M059J (cell line): ENCODE data around the gene CHAT. TPM values are rescaled to one million over a fixed set of nuclear protein-coding genes. Genes with fewer than 3 reads are reported as not detected.

Source experiments
- DNase-seq: peaks from one replicate; pipeline ENCODE4 v3.0.0-alpha.2; 2012; ENCODE audit warnings: low read depth
- total RNA-seq: library from RNA; depleted of rRNA; stranded (reverse); fragments of >200 nt; shearing (Covaris generic); gene quantifications from 2 replicates; pipeline ENCODE4 v1.2.3, GENCODE V29; 2014; rRNA removed

The CHAT gene
- total RNA-seq, 1 experiment from 2014 or later = not detected

DNA sequence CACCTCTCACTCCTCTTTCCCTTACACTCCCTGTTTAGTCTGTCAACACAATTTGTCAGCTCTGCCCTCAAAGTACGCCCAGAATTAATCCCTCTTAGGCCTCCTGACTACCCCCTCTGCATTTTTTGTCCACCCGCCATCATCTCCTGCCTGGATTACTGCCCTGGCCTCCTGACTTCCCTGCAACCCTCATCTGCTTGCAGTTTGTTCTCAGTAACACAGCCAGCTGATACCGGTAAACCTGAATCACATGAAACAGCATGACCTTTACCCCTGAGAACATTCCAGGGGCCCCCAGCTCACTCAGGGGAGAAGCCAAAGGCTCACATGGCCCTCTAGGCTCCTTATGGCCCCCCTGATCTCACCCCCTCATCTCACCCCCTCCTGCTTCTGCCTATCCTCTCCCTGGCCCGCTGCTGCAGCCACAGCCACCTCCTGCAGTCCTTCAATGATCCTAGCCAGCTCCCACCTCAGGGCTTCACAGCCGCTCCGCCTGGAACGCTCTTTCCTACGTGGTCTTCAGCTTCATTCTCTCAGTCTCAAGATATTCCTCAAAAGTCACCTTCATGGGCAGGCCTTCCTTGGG is 74.5 kb downstream of the CHAT start:
- no peak for DNase-seq

DNA sequence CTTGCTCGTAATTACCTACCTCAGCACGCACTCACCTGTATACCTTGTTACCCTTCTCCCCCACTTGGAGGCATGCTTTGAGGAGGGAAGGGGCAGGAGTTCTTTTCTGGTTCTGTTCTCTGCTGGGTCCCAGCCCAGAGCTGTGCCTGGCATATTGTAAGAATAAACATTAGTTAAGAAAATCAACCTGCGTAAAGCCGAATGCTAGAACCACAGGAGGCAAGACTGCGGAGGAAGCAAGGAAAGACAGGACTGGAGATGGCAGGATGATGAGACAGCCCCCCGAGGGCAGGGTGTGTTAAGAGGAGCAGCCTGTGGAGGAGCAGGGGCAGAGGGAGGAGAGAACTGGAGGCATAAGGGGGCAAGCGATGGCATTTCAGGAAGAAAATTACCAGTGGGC is 75.1 kb downstream of the CHAT start:
- DNase-seq = no peak

DNA sequence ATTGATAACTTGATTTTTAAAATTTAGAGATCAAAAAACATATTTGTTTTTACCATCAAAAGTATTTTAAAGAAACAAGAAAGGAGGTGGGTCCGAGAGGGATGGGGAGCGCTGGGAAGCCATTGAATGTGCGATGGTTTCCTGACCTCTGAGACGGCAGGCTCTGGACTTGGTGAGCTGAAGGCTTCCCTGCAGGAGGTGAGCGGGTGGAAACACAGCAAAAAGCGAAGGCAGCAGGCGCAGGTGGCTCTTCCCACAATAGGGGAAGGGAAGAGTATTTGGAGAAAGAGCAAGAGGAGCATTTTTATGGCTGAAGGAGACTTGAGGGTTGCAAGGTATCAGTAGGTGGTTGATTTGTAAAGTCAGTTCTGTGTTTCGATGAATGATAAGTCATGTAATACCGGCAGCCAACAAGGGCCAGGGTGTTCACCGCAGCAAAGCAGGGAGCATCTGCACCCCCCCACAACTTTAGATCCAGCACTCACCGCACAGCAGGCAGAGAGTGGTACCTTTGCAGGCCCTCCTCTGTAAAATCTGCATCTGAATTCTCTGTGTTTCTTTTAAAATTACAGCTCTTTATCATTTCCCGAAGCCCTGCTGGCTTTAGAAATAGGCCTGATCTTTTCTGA is 76.2 kb downstream of the CHAT start:
- DNase-seq = no peak

GRCh38 chr10:49690698-49691356 is 77.0 kb downstream of the CHAT start:
- DNase-seq = no peak

DNA sequence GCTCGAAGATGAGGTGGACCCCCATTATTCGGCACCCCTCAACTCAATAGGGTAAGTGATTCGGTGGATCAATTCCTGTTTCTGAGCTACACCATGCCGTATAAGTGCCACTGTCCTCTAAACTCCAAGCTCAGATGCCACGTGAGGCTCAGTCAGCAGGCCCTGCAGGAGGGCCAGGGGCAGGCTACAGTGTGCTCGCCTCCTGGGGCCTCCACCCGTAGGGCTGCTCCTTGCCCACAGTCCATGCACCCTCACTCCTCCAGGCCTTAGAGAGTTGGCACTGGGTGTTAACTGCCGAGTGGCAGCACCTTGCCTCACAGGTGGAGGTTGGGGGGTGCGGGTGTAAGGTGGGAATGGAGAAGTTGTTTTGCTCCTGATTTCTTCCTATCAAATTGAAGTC is 77.8 kb downstream of the CHAT start:
- no peak for DNase-seq

DNA sequence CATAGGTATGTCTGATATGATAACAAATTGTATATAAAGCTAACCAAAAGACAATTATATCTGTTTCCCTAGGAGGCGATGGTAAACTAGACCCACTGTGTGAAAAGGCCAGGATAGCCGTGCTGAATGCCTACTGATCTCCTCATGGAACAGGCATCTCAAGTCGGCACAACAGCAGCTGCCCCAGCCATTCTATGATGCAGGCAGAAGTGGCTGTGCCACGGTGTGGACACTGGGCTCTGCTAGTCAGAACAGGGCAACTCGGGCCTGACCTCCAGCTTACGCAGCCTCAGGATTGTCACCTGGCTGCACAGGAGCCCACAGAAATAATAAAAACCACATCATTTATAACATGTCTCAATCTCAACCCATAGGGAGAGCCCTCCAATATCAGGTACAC is 80.6 kb downstream of the CHAT start:
- DNase-seq = no peak

DNA sequence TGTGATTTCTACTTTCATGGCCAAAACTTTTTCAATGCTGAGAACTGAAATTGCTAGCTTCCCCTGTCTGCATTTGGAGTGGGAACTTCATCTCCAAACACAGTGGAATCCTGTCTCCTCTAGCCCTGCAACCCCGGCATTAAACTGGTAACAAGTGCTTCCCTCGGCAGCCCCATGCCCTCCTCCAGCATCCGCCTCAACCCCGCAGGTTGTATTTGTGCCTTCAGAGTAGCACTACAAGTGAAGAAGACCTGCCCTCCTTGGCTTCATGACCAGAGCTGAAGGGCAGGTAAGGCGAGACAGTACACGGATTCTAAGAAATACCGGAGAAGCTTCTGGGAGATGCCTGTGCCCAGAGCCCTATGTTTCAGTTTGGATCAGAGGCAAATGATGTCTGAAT is 82.5 kb downstream of the CHAT start:
- no peak for DNase-seq

DNA sequence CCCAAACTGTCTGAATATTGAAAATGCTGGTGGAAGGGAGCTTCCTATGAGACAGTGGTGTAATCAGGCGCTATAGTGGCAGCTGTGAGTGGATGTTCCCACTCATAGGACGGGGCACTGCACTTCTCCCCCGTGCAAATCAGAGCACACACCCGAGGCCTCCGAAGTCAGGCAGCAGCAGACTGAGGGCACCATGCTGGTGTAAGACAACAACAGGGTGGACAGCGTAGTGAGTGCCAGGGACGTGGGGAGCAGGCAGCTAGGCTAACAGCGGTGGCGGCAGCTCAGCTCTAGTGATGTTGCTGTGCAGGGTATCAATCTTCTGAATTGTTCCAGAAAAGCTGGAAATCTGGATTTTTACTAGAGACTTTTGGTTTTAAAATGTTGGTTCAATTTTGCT is 84.8 kb downstream of the CHAT start:
- DNase-seq = no peak

- no peak for DNase-seq
Observed at GRCh38 chr10:49700211-49700610, 86.4 kb downstream of the CHAT start.

DNA sequence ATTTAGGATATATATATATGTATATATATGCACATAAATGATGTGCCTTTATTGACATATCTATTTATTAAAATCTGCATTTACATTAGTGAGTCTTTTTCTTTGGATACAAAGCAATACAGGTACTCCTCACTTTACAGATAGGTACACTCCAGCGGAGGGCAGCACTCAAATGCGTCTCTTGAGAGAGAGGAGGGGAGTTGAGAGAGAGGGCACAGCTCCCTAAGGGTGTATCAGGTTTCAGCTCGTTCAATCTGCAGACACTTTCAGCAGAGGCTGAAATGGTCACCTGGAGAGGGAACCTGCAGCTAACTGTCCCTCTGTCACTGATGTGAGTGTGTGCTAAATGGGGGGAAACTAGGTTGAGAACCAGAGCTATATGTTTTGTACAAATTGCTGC is 87.2 kb downstream of the CHAT start:
- no peak for DNase-seq

- no peak for DNase-seq
Observed at GRCh38 chr10:49707585-49707984, 93.7 kb downstream of the CHAT start.

- DNase-seq = no peak
Observed at GRCh38 chr10:49709934-49710333, 96.1 kb downstream of the CHAT start.

- no peak for DNase-seq
Observed at GRCh38 chr10:49710966-49711365, 97.1 kb downstream of the CHAT start.

DNA sequence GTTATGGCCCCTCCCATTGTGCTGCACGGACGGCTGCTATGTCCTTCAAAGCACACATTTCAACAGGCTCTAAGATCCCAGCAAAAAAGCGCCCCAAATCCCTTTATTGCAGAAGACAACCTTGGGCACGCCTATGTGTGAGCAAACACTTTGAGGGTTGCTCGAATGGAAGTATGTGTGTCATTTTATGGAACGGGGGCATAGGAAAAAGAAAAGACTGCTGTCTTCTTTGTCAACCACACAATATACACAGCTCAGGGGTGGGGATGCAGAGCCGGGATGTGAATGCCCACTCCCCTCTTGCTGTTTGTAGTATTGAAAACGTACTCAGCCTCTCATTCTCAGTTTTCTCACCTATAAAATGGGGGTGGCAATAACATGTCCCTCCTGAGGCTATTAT is 97.6 kb downstream of the CHAT start:
- DNase-seq = no peak

DNA sequence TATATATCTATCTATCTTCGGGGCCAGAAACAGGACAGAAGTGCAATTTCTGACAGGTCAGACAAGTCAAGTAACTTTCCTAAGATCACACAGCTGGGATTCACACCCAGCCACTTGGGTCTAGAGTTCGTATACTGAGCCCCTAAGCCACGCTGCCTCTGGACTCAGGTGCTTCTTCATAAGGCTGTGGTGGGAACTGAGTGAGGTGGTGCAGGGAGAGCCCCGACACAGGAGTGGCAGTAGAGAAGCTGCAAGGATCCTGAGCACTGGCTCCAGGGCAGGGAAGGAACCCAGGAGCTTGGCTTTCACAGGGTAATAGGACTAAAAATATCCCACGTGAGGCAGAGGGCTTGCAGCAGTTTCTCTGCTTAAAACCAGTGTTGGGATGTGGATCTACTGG is 99.4 kb downstream of the CHAT start:
- DNase-seq = no peak

Other genes with a start within 250 kb of the CHAT start
- not detected in 2 replicates for gene DRGX, start 217.9 kb upstream of the CHAT start, total RNA-seq
- gene ERCC6, start 74.9 kb upstream of the CHAT start, total RNA-seq = 8.9 and 11.3 TPM in 2 replicates
- not detected in 2 replicates for gene SLC18A3, start 3.7 kb upstream of the CHAT start, total RNA-seq
- gene C10orf53, start 65.6 kb downstream of the CHAT start, total RNA-seq = not detected in 2 replicates
- gene OGDHL, start 148.3 kb downstream of the CHAT start, total RNA-seq = 2.0 and 3.0 TPM in 2 replicates